BJ (cell line): Measurements from ENCODE around the gene FRMD4A. TPM values are rescaled to one million over a fixed set of nuclear protein-coding genes. Genes with fewer than 3 reads are reported as not detected.

Experiments
- CTCF ChIA-PET: fragments of 350-600 bp; formaldehyde crosslinking; extraction: SDS; loops from one replicate; lab custom pipeline; 2021; ENCODE audit warnings: antibody characterized with exemption, inconsistent platforms; lab: Yijun Ruan, JAX
- POLR2A ChIA-PET: fragments of 300-600 bp; sonication (Branson Sonifier 250); formaldehyde crosslinking; extraction: SDS; loops from one replicate; lab custom pipeline; 2021; ENCODE audit warnings: antibody characterized with exemption; lab: Charles Lee
- DNase-seq: peaks from one replicate; pipeline ENCODE4 v3.0.0-alpha.2; 2011; ENCODE audit warnings: low read depth
- H3K27me3 ChIP-seq: 2 replicates; pipeline ENCODE4 v1.6.0; 2011; ENCODE audit warnings: low read length; ENCODE audit not compliant: control insufficient read depth, insufficient read depth
- H3K36me3 ChIP-seq: 2 replicates; pipeline ENCODE4 v1.5.1; 2011; ENCODE audit warnings: low read length; ENCODE audit not compliant: control insufficient read depth, insufficient read depth
- H3K4me3 ChIP-seq: 2 replicates; pipeline ENCODE4 v1.5.1; 2011; ENCODE audit warnings: low read depth, mild to moderate bottlenecking, control low read depth, low read length
- CTCF ChIP-seq: IDR thresholded peaks from 2 replicates; pipeline ENCODE4 v1.5.1; 2011; ENCODE audit warnings: low read depth, mild to moderate bottlenecking, control low read depth, inconsistent platforms, low read length, moderate library complexity; ENCODE audit not compliant: insufficient read depth
- polyA plus RNA-seq: library from polyadenylated mRNA; depleted of rRNA; stranded (reverse); fragments of >200 nt; gene quantifications from 2 replicates; pipeline ENCODE4 v1.2.3, GENCODE V29; 2011

Gene FRMD4A
- polyA plus RNA-seq, 1 experiment = 31.6 TPM

- no peak for TF ChIP-seq CTCF
- ChIA-PET CTCF (interaction anchor here (0.6 to 4.7 kb wide), 2 partner anchors 11 to 294 kb away, joined by 3 to 40 read pairs; no protein-coding TSS in a partner anchor), POLR2A (interaction anchor here (0.6 kb wide), 2 partner anchors 547 to 1190 kb away, joined by 3 to 8 read pairs; no protein-coding TSS in a partner anchor)
- Histone ChIP-seq H3K27me3 (peaks cover 13% of the 10 kb centered on the region), H3K36me3 (no peaks in the 10 kb centered on the region), H3K4me3 (no peak overlapping the region)
- no peak for DNase-seq
Measured at GRCh38 chr10:14185316-14186045, 145.2 kb downstream of the FRMD4A start.

GRCh38 chr10:14184841-14185315 is 145.8 kb downstream of the FRMD4A start:
- POLR2A ChIA-PET = no interaction called here
- Histone ChIP-seq H3K36me3 (no peaks in the 10 kb centered on the region), H3K27me3 (peaks cover 11% of the 10 kb centered on the region), H3K4me3 (no peak overlapping the region)
- CTCF ChIA-PET = interaction anchor here (0.6 to 4.7 kb wide), 2 partner anchors 11 to 294 kb away, joined by 3 to 40 read pairs; no protein-coding TSS in a partner anchor
- no peak for DNase-seq
- TF ChIP-seq CTCF = no peak

DNA sequence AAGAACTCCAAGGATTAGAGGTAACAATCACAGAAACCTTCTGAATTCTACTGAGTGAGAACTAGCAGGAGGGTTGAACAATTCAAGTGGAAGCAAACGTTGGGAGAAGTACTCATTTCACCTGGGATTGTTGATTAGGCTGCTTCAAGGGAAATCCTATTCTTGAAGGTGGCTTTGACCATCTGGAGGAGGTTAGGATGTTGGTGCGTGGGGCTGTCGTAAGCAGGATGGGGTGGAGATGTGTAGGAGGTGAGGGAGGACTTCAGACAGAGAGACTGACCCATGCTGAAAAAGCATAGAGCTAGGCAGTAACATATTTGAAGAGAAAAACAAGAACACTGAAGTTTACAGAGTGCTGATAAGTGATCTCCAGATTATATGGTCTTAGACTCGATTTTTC is 147.9 kb downstream of the FRMD4A start:
- H3K27me3 ChIP-seq = peaks cover 13% of the 10 kb centered on the region
- POLR2A ChIA-PET = no interaction called here
- H3K4me3 ChIP-seq = no peak overlapping the region
- DNase-seq = no peak
- TF ChIP-seq CTCF = no peak
- CTCF ChIA-PET = interaction anchor here (1.9 to 3.8 kb wide), 2 partner anchors 9 to 14 kb away, joined by 4 to 19 read pairs; no protein-coding TSS in a partner anchor
- no peaks in the 10 kb centered on the region for H3K36me3 ChIP-seq

GRCh38 chr10:14181567-14181936 is 149.2 kb downstream of the FRMD4A start:
- no peak overlapping the region for H3K4me3 ChIP-seq
- ChIA-PET POLR2A (no interaction called here), CTCF (interaction anchor here (1.3 to 3.8 kb wide), 2 partner anchors 16 to 298 kb away, joined by 6 to 19 read pairs; no protein-coding TSS in a partner anchor)
- H3K27me3 ChIP-seq = peaks cover 15% of the 10 kb centered on the region
- TF ChIP-seq CTCF = no peak
- no peak for DNase-seq
- H3K36me3 ChIP-seq = no peaks in the 10 kb centered on the region

GRCh38 chr10:14180911-14181566 is 149.7 kb downstream of the FRMD4A start:
- Histone ChIP-seq H3K4me3 (no peak overlapping the region), H3K27me3 (peaks cover 15% of the 10 kb centered on the region), H3K36me3 (no peaks in the 10 kb centered on the region)
- TF ChIP-seq CTCF = no peak
- DNase-seq = no peak
- POLR2A ChIA-PET = no interaction called here
- CTCF ChIA-PET = interaction anchor here (1.3 to 3.8 kb wide), 2 partner anchors 16 to 298 kb away, joined by 6 to 19 read pairs; no protein-coding TSS in a partner anchor
